OCI-LY7 (cell line): Measurements from ENCODE around the gene TGFBR3. TPM values are rescaled to one million over a fixed set of nuclear protein-coding genes. Genes with fewer than 3 reads are reported as not detected.

Experiments
- BruUV-seq: library from RNA; stranded (reverse); fragments of 400-500 nt; replicated peaks from 2 replicates; lab custom pipeline; 2021; lab: Mats Ljungman, UMichigan
- CTCF ChIA-PET: fragments of 300-600 bp; sonication (Branson Sonifier 250); formaldehyde crosslinking; loops from one replicate; lab custom pipeline; 2022; ENCODE audit warnings: antibody characterized with exemption; ENCODE audit not compliant: unreplicated experiment; lab: Charles Lee
- POLR2A ChIA-PET: fragments of 300-600 bp; sonication (Branson Sonifier 250); formaldehyde crosslinking; loops from one replicate; lab custom pipeline; 2022; ENCODE audit warnings: antibody characterized with exemption; lab: Charles Lee
- DNase-seq: peaks from one replicate; pipeline ENCODE4 v3.0.0-alpha.2; 2015; ENCODE audit warnings: low spot score
- H2AFZ ChIP-seq: fragments of 200-600 bp; sonication (generic), shearing (Covaris generic); 2 replicates; pipeline ENCODE4 v1.6.1; 2014; ENCODE audit warnings: mild to moderate bottlenecking, antibody characterized with exemption, low read length, moderate library complexity
- H3K27ac ChIP-seq: fragments of 200-600 bp; sonication (generic); 2 replicates; pipeline ENCODE4 v1.5.1; 2014; ENCODE audit warnings: mixed run types, low read depth, mild to moderate bottlenecking, moderate library complexity, low read length, inconsistent platforms; ENCODE audit not compliant: poor library complexity, severe bottlenecking
- H3K36me3 ChIP-seq: fragments of 200-600 bp; sonication (generic); 2 replicates; pipeline ENCODE4 v1.6.1; 2014; ENCODE audit warnings: mild to moderate bottlenecking, antibody characterized with exemption, low read length, moderate library complexity, mixed read lengths; ENCODE audit not compliant: insufficient read depth
- H3K4me1 ChIP-seq: fragments of 200-600 bp; sonication (generic); 2 replicates; pipeline ENCODE4 v1.5.1; 2014; ENCODE audit warnings: mild to moderate bottlenecking, low read length; ENCODE audit not compliant: insufficient read depth, poor library complexity, severe bottlenecking
- H3K4me2 ChIP-seq: fragments of 200-600 bp; sonication (generic); 2 replicates; pipeline ENCODE4 v1.6.1; 2014; ENCODE audit warnings: mild to moderate bottlenecking, low read length
- H3K4me3 ChIP-seq: fragments of 200-600 bp; sonication (generic); 2 replicates; pipeline ENCODE4 v1.5.1; 2014; ENCODE audit warnings: mild to moderate bottlenecking, low read depth, low read length; ENCODE audit not compliant: poor library complexity, severe bottlenecking
- H3K79me2 ChIP-seq: fragments of 200-600 bp; sonication (generic); 2 replicates; pipeline ENCODE4 v1.6.1; 2016; ENCODE audit warnings: low read depth, mild to moderate bottlenecking, low read length, moderate library complexity, mixed read lengths; ENCODE audit not compliant: insufficient read depth
- H3K9me2 ChIP-seq: fragments of 200-600 bp; sonication (generic); 2 replicates; pipeline ENCODE4 v1.6.1; 2016; ENCODE audit warnings: mild to moderate bottlenecking, low read length, mixed read lengths; ENCODE audit not compliant: insufficient read depth
- H3K9me3 ChIP-seq: fragments of 200-600 bp; sonication (generic); 2 replicates; pipeline ENCODE4 v1.6.1; 2014; ENCODE audit warnings: mild to moderate bottlenecking, mixed run types, low read length, mixed read lengths
- H4K20me1 ChIP-seq: fragments of 200-600 bp; sonication (generic); 2 replicates; pipeline ENCODE4 v1.6.1; 2014; ENCODE audit warnings: mild to moderate bottlenecking, antibody characterized with exemption, low read length, moderate library complexity, mixed read lengths; ENCODE audit not compliant: insufficient read depth
- CTCF ChIP-seq: fragments of 200-600 bp; sonication (generic); conservative IDR thresholded peaks from 2 replicates; pipeline ENCODE4 v1.5.1; 2014; ENCODE audit warnings: mild to moderate bottlenecking, antibody characterized with exemption, low read length, moderate library complexity, mixed read lengths
- EZH2phosphoT487 ChIP-seq: fragments of 200-600 bp; sonication (generic); IDR thresholded peaks from 2 replicates; pipeline ENCODE4 v1.6.1; 2018; ENCODE audit warnings: low read depth, borderline replicate concordance, mild to moderate bottlenecking, mixed run types, antibody characterized with exemption, low read length, moderate library complexity, mixed read lengths
- intact Hi-C: fragments of 100-400 bp; cut with micrococcal nuclease; formaldehyde crosslinking; loops from one replicate; pipeline ENCODE4 v1.10.0; 2022; ENCODE audit not compliant: unreplicated experiment
- total RNA-seq, 2 experiments: library from RNA; depleted of rRNA in 1 of 2; stranded (reverse); fragments of >200 nt in 1 of 2; shearing (Covaris generic) in 1 of 2; gene quantifications; 2 replicates each; pipeline ENCODE4 v1.2.3, GENCODE V29; 2014 to 2022

TGFBR3 gene
- total RNA-seq, 2 experiments from 2014 or later, result not detected

- no TSS peak for BruUV-seq
- Histone ChIP-seq H3K9me3 (no peaks in the 10 kb centered on the region), H3K36me3 (no peaks in the 10 kb centered on the region), H4K20me1 (no peaks in the 10 kb centered on the region), H2AFZ (no peak overlapping the region), H3K4me3 (no peak overlapping the region), H3K4me1 (no peaks in the 10 kb centered on the region), H3K9me2 (no peaks in the 10 kb centered on the region), H3K4me2 (no peak overlapping the region), H3K79me2 (no peaks in the 10 kb centered on the region), H3K27ac (no peak overlapping the region)
- CTCF ChIA-PET, result no interaction called here
- DNase-seq, result no peak
- no peak for TF ChIP-seq CTCF
- no peak for TF ChIP-seq EZH2phosphoT487
- intact Hi-C loops, result no loop called here
- POLR2A ChIA-PET, result interaction anchor here (0.6 kb wide), 1 partner anchor 261 kb away, joined by 4 read pairs; no protein-coding TSS in a partner anchor
These were observed 92.8 kb downstream of the TGFBR3 start for GRCh38 chr1:91793189-91793588.

DNA sequence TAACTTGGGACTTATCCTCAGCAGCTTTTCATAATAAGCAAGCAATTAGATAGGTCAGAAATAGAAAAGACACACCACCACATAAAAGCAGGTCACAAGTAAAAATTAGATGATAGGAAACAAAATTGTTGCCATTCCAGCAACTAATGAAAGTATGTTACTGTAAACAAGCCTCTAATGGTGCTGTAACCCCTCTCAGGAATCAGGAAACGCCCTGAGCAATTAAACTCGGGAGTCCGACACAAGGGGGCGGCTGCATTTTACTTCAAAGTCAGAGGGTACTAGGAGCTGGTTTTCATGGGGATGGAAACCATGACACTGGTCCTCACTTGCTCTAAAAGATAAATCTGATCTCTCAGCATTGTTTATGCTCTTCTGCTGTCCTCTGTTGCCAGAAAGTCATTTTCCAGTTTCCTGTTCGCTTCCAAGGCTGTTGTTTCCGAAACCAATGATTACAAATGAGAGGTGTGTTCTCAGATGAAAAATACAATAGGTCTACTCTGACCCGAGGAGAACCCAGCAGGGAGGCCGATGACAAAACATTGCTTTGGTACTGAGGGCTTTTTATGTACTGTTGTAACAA lies 93.4 kb downstream of the TGFBR3 start:
- POLR2A ChIA-PET, result interaction anchor here (0.6 to 0.9 kb wide), 3 partner anchors 9 to 262 kb away, joined by 3 to 4 read pairs (median 3); no protein-coding TSS in a partner anchor

More for the DNA sequence above, 93.4 kb downstream of the TGFBR3 start:
- Histone ChIP-seq H2AFZ (no peak overlapping the region), H3K79me2 (no peaks in the 10 kb centered on the region), H3K27ac (no peak overlapping the region), H3K4me1 (no peaks in the 10 kb centered on the region), H3K36me3 (no peaks in the 10 kb centered on the region), H3K4me2 (no peak overlapping the region), H3K9me3 (no peaks in the 10 kb centered on the region), H3K9me2 (no peaks in the 10 kb centered on the region), H4K20me1 (no peaks in the 10 kb centered on the region), H3K4me3 (no peak overlapping the region)
- peak; percentile 37; the same call in 1 of the 2 replicates for TF ChIP-seq CTCF
- no peak for TF ChIP-seq EZH2phosphoT487
- DNase-seq, result peak; percentile 11
- intact Hi-C loops, result no loop called here
- CTCF ChIA-PET, result no interaction called here
- no TSS peak for BruUV-seq
